Sigmoid colon (tissue), 7 donors: ENCODE data around the gene KIAA0930. TPM values are rescaled to one million over a fixed set of nuclear protein-coding genes. Genes with fewer than 3 reads are reported as not detected.

Source experiments
- DNase-seq: peaks from one replicate; pipeline ENCODE4 v3.0.0-alpha.2; 2019
- H3K27ac ChIP-seq, 4 donors: fragments of 200-600 bp; sonication (generic); one replicate each; pipeline ENCODE4 v1.5.1; 2016 to 2019; ENCODE audit warnings: mild to moderate bottlenecking in 1 of 4
- H3K27me3 ChIP-seq, 3 donors: fragments of 200-600 bp; sonication (generic); one replicate each; pipeline ENCODE4 v1.5.1; 2019; ENCODE audit warnings: mild to moderate bottlenecking in 1 of 3
- H3K36me3 ChIP-seq, 4 donors: fragments of 200-600 bp; sonication (generic); one replicate each; pipeline ENCODE4 v1.5.1; 2016 to 2019
- H3K4me1 ChIP-seq, 4 donors: fragments of 200-600 bp; sonication (generic); one replicate each; pipeline ENCODE4 v1.5.1; 2017 to 2019
- H3K4me3 ChIP-seq, 4 donors: fragments of 200-600 bp; sonication (generic); one replicate each; pipeline ENCODE4 v1.5.1; 2017 to 2019; ENCODE audit warnings: mild to moderate bottlenecking in 2 of 4, moderate library complexity in 1 of 4
- H3K9me3 ChIP-seq, 4 donors: fragments of 200-600 bp in 3 of 4; sonication (generic) in 3 of 4; one replicate each; pipeline versions ENCODE4 v1.5.1 to v1.6.1; 2013 to 2019
- EP300 ChIP-seq, 4 donors: sonication (generic); formaldehyde crosslinking; IDR thresholded peaks; one replicate each; pipeline ENCODE4 v1.6.1; 2017; ENCODE audit warnings: antibody characterized with exemption in 4 of 4
- POLR2A ChIP-seq, 2 donors: fragments of 450-650 bp; IDR thresholded peaks; one replicate each; pipeline ENCODE4 v1.6.1; 2016; ENCODE audit warnings: antibody characterized with exemption in 2 of 2, mild to moderate bottlenecking in 2 of 2, moderate library complexity in 2 of 2
- POLR2AphosphoS5 ChIP-seq, 4 donors: sonication (generic); formaldehyde crosslinking; IDR thresholded peaks; one replicate each; pipeline ENCODE4 v1.6.1; 2017; ENCODE audit warnings: antibody characterized with exemption in 4 of 4
- WGBS, 2 donors: extraction: QIAGEN DNeasy Blood & Tissue Kit; methylation state at CpG; one replicate each; pipeline ENCODE4 v1.1.7; 2013; 5-methylcytosine and 5-hydroxymethylcytosine counted together
- intact Hi-C: fragments of 100-400 bp; cut with DNase I; formaldehyde crosslinking; loops from one replicate; pipeline ENCODE4 v1.15.1; 2023
- polyA plus RNA-seq, 3 donors: library from polyadenylated mRNA; stranded (reverse); fragments of 200-250 nt; gene quantifications; one replicate each; pipeline ENCODE4 v1.2.3, GENCODE V29; 2013
- total RNA-seq, 4 donors: library from RNA; depleted of rRNA; stranded (reverse); fragments of >200 nt; gene quantifications; one replicate each; pipeline ENCODE4 v1.1.0, GENCODE V29; 2016
- TF ChIP-seq, protein P1 (sequence below), 4 experiments: fragments of 450-650 bp in 3 of 4; fragments of 200-600 bp in 1 of 4; IDR thresholded peaks; one replicate each; pipeline ENCODE4 v1.5.1; 2016 to 2019; ENCODE audit warnings: antibody characterized with exemption in 4 of 4, mild to moderate bottlenecking in 3 of 4, moderate library complexity in 2 of 4
- donor health status: healthy with polysubstance abuse.
- donor health status: Bipolar disorder and iron deficiency.
- donor health status: healthy.

The KIAA0930 gene
- total and polyA plus RNA-seq, 7 donors = 14.4 to 56.5 (median 26.8) TPM

DNA sequence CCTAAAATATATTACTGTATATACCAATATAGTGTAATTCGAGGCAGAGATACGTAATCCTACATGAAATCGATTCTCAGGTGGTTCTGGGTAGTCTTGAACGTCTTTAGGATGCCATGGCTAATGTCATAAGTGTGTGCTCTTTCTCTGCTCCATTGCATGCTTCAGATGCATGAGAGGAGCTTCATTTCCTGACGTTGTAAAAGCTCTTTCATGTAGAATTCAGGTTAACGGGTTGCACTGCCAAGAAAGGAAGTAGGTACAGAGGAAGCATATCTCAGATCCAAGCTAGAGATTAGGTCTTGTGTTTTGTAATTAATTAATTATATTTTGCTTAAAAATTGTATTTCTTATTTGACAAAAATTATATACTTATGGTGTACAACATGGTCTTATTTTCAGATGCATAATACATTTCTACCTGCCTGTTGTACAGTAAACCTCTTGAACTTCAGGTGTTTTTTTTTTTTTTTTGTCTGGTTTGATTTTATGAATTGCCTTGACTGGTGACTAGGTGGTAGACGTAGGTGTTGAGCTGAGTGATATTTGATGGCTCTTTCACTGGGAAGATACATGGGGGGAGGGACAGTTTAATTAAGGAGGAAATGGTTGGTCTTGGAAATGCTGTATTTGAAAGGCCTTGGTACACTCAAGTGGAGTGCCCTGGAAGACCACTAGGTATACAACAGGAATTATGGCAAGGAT, 67.7 kb downstream of the KIAA0930 start:
- no peaks in the 10 kb centered on the region for H3K27me3 ChIP-seq
- peaks cover 38 to 97% (median 52%) of the 10 kb centered on the region in 4 donors for H3K36me3 ChIP-seq
- H3K9me3 ChIP-seq = no peaks in the 10 kb centered on the region
- no peak overlapping the region for H3K27ac ChIP-seq
- no peak for DNase-seq
- no peak overlapping the region for H3K4me3 ChIP-seq
- intact Hi-C loops = no loop called here
- TF ChIP-seq POLR2AphosphoS5 (IDR thresholded peaks at IDR 0.05) = no peak
- TF ChIP-seq, protein P1, sequence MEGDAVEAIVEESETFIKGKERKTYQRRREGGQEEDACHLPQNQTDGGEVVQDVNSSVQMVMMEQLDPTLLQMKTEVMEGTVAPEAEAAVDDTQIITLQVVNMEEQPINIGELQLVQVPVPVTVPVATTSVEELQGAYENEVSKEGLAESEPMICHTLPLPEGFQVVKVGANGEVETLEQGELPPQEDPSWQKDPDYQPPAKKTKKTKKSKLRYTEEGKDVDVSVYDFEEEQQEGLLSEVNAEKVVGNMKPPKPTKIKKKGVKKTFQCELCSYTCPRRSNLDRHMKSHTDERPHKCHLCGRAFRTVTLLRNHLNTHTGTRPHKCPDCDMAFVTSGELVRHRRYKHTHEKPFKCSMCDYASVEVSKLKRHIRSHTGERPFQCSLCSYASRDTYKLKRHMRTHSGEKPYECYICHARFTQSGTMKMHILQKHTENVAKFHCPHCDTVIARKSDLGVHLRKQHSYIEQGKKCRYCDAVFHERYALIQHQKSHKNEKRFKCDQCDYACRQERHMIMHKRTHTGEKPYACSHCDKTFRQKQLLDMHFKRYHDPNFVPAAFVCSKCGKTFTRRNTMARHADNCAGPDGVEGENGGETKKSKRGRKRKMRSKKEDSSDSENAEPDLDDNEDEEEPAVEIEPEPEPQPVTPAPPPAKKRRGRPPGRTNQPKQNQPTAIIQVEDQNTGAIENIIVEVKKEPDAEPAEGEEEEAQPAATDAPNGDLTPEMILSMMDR (IDR thresholded peaks at IDR 0.05) = no peak
- 66 to 82% methylated on average over 7 of the region's 7 CpGs for WGBS, 2 donors
- H3K4me1 ChIP-seq = peaks cover 0 to 3% (median 0%) of the 10 kb centered on the region in 4 donors

DNA sequence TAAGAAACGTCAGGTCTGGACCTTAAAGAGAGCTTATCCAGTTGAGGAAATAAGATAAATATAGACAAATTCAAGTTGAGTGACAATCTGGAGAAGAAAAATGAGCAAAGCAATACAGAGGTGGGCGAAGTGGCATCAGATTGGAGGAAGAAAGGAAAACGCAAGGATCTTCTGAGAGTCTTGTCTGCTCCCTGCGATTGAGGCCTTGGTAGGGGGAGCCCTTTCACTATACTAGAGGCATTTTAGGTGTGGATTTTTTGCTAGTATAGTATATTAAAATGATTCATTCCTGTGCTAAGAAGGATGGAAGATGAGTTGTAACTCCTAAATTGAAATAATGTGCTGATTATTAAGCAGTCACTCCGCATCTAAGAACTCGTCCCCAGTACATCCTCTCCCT, 68.9 kb downstream of the KIAA0930 start:
- no peak for DNase-seq
- 88 to 91% methylated on average over 6 of the region's 6 CpGs for WGBS, 2 donors
- Histone ChIP-seq H3K27ac (no peak overlapping the region), H3K36me3 (peaks cover 27 to 88% (median 46%) of the 10 kb centered on the region in 4 donors), H3K4me1 (peaks cover 0 to 3% (median 0%) of the 10 kb centered on the region in 4 donors), H3K4me3 (no peak overlapping the region), H3K27me3 (no peaks in the 10 kb centered on the region), H3K9me3 (no peaks in the 10 kb centered on the region)
- TF ChIP-seq POLR2AphosphoS5 (IDR thresholded peaks at IDR 0.05) (no peak), EP300 (IDR thresholded peaks at IDR 0.05) (no peak), POLR2A (IDR thresholded peaks at IDR 0.05) (no peak)
- TF ChIP-seq, protein P1 (IDR thresholded peaks at IDR 0.05) = no peak
- intact Hi-C loops = no loop called here

DNA sequence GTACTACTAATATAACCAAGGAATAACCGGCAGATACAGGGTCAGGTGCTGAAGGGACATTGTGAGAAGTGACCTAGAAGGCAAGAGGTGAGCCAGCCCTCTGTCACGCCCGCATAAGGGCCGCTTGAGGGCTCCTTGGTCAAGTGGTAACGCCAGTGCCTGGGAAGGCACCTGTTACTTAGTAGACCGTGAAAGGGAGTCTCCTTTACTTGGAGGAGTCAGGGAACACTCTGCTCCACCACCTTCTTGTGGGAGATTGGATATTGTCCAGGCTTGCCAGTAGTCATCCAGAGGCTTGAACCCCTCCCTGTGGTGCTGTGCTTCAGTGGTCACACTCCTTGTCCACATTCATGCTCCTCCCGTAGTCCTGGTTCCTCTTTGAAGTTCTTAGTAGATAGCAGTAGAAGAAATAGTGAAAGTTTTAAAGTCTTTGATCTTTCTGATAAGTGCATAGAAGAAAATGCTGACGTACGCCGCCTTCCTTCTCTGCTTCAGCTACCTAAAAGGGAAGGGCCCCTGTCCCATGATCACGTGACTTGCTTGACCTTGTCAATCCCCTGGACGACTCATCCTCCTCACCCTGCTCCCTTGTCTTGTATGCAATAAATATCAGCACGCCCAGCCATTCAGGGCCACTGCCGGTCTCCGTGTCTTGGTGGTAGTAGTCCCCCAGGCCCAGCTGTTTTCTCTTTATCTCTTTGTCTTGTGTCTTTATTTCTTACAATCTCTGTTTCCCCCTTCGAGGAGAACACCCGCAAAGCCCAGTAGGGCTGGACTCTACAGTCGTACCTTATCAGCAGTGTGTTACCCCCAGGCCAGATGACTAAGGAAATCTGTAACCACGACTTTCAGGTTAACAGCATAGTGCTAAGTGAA, 70.9 kb downstream of the KIAA0930 start:
- Histone ChIP-seq H3K27me3 (no peaks in the 10 kb centered on the region), H3K9me3 (no peaks in the 10 kb centered on the region), H3K4me1 (peaks cover 0 to 12% (median 11%) of the 10 kb centered on the region in 4 donors), H3K36me3 (peaks cover 19 to 69% (median 35%) of the 10 kb centered on the region in 4 donors), H3K27ac (no peak overlapping the region), H3K4me3 (no peak overlapping the region)
- WGBS, 2 donors = 75 to 85% methylated on average over 19 of the region's 19 CpGs
- intact Hi-C loops = no loop called here
- TF ChIP-seq POLR2AphosphoS5 (IDR thresholded peaks at IDR 0.05) (no peak), EP300 (IDR thresholded peaks at IDR 0.05) (no peak), POLR2A (IDR thresholded peaks at IDR 0.05) (no peak)
- TF ChIP-seq, protein P1 (IDR thresholded peaks at IDR 0.05) = no peak
- DNase-seq = no peak

DNA sequence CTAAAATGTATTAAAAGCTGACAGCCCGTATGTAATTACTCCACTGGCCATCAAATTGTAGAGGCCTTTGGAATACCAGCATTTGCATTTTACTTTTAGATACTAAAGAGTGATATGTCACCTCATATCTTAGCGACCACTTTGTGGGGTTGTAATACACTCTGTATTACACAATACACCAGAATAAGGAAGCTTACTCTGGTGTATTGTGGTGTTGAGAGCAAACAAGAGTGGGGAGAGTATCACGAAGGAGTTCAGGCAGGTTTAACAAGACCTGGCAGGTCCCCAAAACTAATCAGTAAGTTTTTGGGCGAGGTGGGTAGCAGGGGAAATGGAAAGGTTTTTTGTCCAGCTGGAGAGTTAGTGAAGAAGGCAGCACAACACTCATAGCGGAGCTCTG, 73.8 kb downstream of the KIAA0930 start:
- no peak overlapping the region for H3K27ac ChIP-seq
- no peak for DNase-seq

More for the DNA sequence above, 73.8 kb downstream of the KIAA0930 start:
- Histone ChIP-seq H3K36me3 (peaks cover 9 to 40% (median 18%) of the 10 kb centered on the region in 4 donors), H3K9me3 (no peaks in the 10 kb centered on the region), H3K4me3 (no peak overlapping the region), H3K27me3 (no peaks in the 10 kb centered on the region), H3K4me1 (peaks cover 0 to 31% (median 18%) of the 10 kb centered on the region in 4 donors)
- TF ChIP-seq POLR2AphosphoS5 (IDR thresholded peaks at IDR 0.05) (no peak), POLR2A (IDR thresholded peaks at IDR 0.05) (no peak), EP300 (IDR thresholded peaks at IDR 0.05) (no peak)
- TF ChIP-seq, protein P1 (IDR thresholded peaks at IDR 0.05) = no peak
- 36 to 65% methylated on average over 5 of the region's 5 CpGs for WGBS, 2 donors
- intact Hi-C loops = no loop called here
